ENCODE results near the gene RFX5.

DNA sequence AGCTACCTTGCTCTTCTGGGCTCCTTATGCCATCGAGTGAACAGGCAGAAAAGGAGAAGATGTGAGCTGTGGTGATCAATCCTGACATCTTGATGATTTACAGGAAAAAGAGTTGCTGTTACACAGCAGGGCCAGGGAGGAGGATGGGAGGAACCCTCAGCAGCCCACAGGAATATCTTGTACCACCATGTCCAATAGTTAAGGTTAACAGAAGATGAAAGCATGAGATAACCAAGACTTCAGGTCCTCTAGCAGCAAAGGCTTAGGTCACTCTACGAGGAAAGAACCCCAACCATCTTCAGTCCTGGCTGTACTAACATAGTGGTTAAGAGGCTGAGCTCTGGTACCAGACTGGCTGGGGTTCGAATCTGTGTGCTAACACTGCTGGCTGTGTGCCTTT lies 37.5 kb upstream of the RFX5 start:
- TF ChIP-seq, protein P1, sequence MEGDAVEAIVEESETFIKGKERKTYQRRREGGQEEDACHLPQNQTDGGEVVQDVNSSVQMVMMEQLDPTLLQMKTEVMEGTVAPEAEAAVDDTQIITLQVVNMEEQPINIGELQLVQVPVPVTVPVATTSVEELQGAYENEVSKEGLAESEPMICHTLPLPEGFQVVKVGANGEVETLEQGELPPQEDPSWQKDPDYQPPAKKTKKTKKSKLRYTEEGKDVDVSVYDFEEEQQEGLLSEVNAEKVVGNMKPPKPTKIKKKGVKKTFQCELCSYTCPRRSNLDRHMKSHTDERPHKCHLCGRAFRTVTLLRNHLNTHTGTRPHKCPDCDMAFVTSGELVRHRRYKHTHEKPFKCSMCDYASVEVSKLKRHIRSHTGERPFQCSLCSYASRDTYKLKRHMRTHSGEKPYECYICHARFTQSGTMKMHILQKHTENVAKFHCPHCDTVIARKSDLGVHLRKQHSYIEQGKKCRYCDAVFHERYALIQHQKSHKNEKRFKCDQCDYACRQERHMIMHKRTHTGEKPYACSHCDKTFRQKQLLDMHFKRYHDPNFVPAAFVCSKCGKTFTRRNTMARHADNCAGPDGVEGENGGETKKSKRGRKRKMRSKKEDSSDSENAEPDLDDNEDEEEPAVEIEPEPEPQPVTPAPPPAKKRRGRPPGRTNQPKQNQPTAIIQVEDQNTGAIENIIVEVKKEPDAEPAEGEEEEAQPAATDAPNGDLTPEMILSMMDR (IDR thresholded peaks at IDR 0.05) = no peak
- no peak for TF ChIP-seq EZH2 (IDR thresholded peaks at IDR 0.05; ENCODE audit: borderline replicate concordance, insufficient read depth, low read depth, low read length, poor library complexity, severe bottlenecking)

Measured in B cell (primary cell).